ENCODE results near the gene ABHD15. TPM values are rescaled to one million over a fixed set of nuclear protein-coding genes. Genes with fewer than 3 reads are reported as not detected.

The ABHD15 gene
- total and polyA plus RNA-seq, 10 donors = 5.7 to 23.8 (median 13.6) TPM

GRCh38 chr17:29584452-29585079, 17.7 kb upstream of the ABHD15 start:
- no peaks in the 10 kb centered on the region for H3K9me3 ChIP-seq
- H3K27ac ChIP-seq = peak overlapping the region; percentile 27 to 88 (median 75)
- whole genome bisulfite sequencing, 5 donors = 51 to 69% (median 57%) methylated on average over 8 to 12 of the region's 12 CpGs
- H3K27me3 ChIP-seq (replicated peaks in 1 of 7) = no peaks in the 10 kb centered on the region
- H3K4me3 ChIP-seq = peak overlapping the region in 2 of 8 donors; percentile 25 to 55
- peaks cover 0 to 39% (median 25%) of the 10 kb centered on the region in 6 donors for H3K36me3 ChIP-seq
- intact Hi-C loops (cut with DNase I; ENCODE audit: low total_unique reads) = no loop called here
- DNase-seq = no peak
- H3K4me1 ChIP-seq = peaks cover 43 to 76% (median 59%) of the 10 kb centered on the region in 6 donors
- TF ChIP-seq, protein P1, sequence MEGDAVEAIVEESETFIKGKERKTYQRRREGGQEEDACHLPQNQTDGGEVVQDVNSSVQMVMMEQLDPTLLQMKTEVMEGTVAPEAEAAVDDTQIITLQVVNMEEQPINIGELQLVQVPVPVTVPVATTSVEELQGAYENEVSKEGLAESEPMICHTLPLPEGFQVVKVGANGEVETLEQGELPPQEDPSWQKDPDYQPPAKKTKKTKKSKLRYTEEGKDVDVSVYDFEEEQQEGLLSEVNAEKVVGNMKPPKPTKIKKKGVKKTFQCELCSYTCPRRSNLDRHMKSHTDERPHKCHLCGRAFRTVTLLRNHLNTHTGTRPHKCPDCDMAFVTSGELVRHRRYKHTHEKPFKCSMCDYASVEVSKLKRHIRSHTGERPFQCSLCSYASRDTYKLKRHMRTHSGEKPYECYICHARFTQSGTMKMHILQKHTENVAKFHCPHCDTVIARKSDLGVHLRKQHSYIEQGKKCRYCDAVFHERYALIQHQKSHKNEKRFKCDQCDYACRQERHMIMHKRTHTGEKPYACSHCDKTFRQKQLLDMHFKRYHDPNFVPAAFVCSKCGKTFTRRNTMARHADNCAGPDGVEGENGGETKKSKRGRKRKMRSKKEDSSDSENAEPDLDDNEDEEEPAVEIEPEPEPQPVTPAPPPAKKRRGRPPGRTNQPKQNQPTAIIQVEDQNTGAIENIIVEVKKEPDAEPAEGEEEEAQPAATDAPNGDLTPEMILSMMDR (IDR thresholded peaks at IDR 0.05 in 8 of 11, conservative IDR thresholded peaks at IDR 0.05 in 3 of 11) = no peak
- TF ChIP-seq POLR2AphosphoS5 (IDR thresholded peaks at IDR 0.05) (no peak), POLR2A (IDR thresholded peaks at IDR 0.05) (no peak)

GRCh38 chr17:29583324-29584248, 16.7 kb upstream of the ABHD15 start:
- DNase-seq = no peak
- intact Hi-C loops (cut with DNase I; ENCODE audit: low total_unique reads) = no loop called here
- Histone ChIP-seq H3K4me3 (no peak overlapping the region), H3K36me3 (peaks cover 0 to 49% (median 29%) of the 10 kb centered on the region in 6 donors), H3K9me3 (no peaks in the 10 kb centered on the region), H3K27ac (peak overlapping the region in 6 of 8 donors; percentile 27 to 88 (median 76)), H3K27me3 (replicated peaks in 1 of 7) (no peaks in the 10 kb centered on the region), H3K4me1 (peaks cover 43 to 72% (median 57%) of the 10 kb centered on the region in 6 donors)
- WGBS, 5 donors = 80 to 90% (median 88%) methylated on average over 11 to 16 of the region's 16 CpGs
- no peak for TF ChIP-seq POLR2A (IDR thresholded peaks at IDR 0.05)
- TF ChIP-seq, protein P1 (IDR thresholded peaks at IDR 0.05 in 8 of 11, conservative IDR thresholded peaks at IDR 0.05 in 3 of 11) = no peak
- no peak for TF ChIP-seq POLR2AphosphoS5 (IDR thresholded peaks at IDR 0.05)

GRCh38 chr17:29582772-29583171, 15.9 kb upstream of the ABHD15 start:
- Histone ChIP-seq H3K4me3 (no peak overlapping the region), H3K36me3 (peaks cover 0 to 57% (median 37%) of the 10 kb centered on the region in 6 donors), H3K9me3 (no peaks in the 10 kb centered on the region), H3K4me1 (peaks cover 35 to 68% (median 49%) of the 10 kb centered on the region in 6 donors), H3K27ac (no peak overlapping the region), H3K27me3 (replicated peaks in 1 of 7) (no peaks in the 10 kb centered on the region)
- 91 to 97% (median 94%) methylated on average over 12 to 13 of the region's 13 CpGs for WGBS, 5 donors
- intact Hi-C loops (cut with DNase I; ENCODE audit: low total_unique reads) = no loop called here
- DNase-seq = no peak
- TF ChIP-seq POLR2A (IDR thresholded peaks at IDR 0.05) = no peak
- no peak for TF ChIP-seq POLR2AphosphoS5 (IDR thresholded peaks at IDR 0.05)
- TF ChIP-seq, protein P1 (IDR thresholded peaks at IDR 0.05 in 8 of 11, conservative IDR thresholded peaks at IDR 0.05 in 3 of 11) = no peak

Measured in spleen (tissue), 11 donors.